CD4-positive, alpha-beta T cell (primary cell): ENCODE results near the gene NARF. TPM values are rescaled to one million over a fixed set of nuclear protein-coding genes. Genes with fewer than 3 reads are reported as not detected.

Experiments used
- ATAC-seq: fragments of 200-7000 bp; cut with Tn5 transposase; one replicate; pipeline ENCODE4 v1.10.0; 2022; ENCODE audit warnings: mild to moderate bottlenecking; ENCODE audit not compliant: poor library complexity
- CTCF ChIA-PET: fragments of 350-600 bp; sonication (Branson Sonifier 250); formaldehyde crosslinking; loops from one replicate; lab custom pipeline; 2021; ENCODE audit warnings: antibody characterized with exemption, inconsistent platforms; lab: Charles Lee
- POLR2A ChIA-PET: fragments of 350-600 bp; sonication (Branson Sonifier 250); formaldehyde crosslinking; loops from one replicate; lab custom pipeline; 2021; ENCODE audit warnings: antibody characterized with exemption, inconsistent platforms; lab: Charles Lee
- DNase-seq, 14 experiments: peaks; one replicate each; pipeline ENCODE4 v3.0.0-alpha.2; 2013 to 2020; ENCODE audit warnings: mixed read lengths in 2 of 14
- H3K27ac ChIP-seq, 2 donors: one replicate each; pipeline versions ENCODE4 v1.5.1 to v1.7.0; 2013; ENCODE audit warnings: low read length in 2 of 2, low read depth in 1 of 2, mild to moderate bottlenecking in 1 of 2
- H3K27me3 ChIP-seq, 2 experiments: 1 replicate in 1 of 2; 2 replicates in 1 of 2; pipeline versions ENCODE4 v1.6.1 to v1.7.0; 2013; ENCODE audit warnings: low read length in 2 of 2, control low read depth in 1 of 2, mild to moderate bottlenecking in 1 of 2, moderate library complexity in 1 of 2; ENCODE audit not compliant: insufficient read depth in 2 of 2, control insufficient read depth in 1 of 2
- H3K36me3 ChIP-seq: one replicate; pipeline ENCODE4 v1.6.1; 2013; ENCODE audit warnings: low read length, control low read depth; ENCODE audit not compliant: insufficient read depth
- H3K4me1 ChIP-seq: one replicate; pipeline ENCODE4 v1.6.1; 2013; ENCODE audit warnings: low read length, control low read depth; ENCODE audit not compliant: insufficient read depth
- H3K4me3 ChIP-seq: one replicate; pipeline ENCODE4 v1.5.1; 2013; ENCODE audit warnings: mild to moderate bottlenecking, low read length, moderate library complexity
- H3K9me3 ChIP-seq, 2 experiments: 1 replicate in 1 of 2; 2 replicates in 1 of 2; pipeline versions ENCODE4 v1.6.1 to v1.7.0; 2013; ENCODE audit warnings: low read length in 2 of 2, mild to moderate bottlenecking in 2 of 2, control low read depth in 1 of 2, moderate library complexity in 1 of 2; ENCODE audit not compliant: control insufficient read depth in 1 of 2, insufficient read depth in 1 of 2
- H3K27ac Mint-ChIP-seq: one replicate; pipeline ENCODE4 v1.8.0; 2020; ENCODE audit warnings: mixed read lengths
- H3K27me3 Mint-ChIP-seq: one replicate; pipeline ENCODE4 v1.8.0; 2021; ENCODE audit warnings: mixed read lengths
- H3K36me3 Mint-ChIP-seq: one replicate; pipeline ENCODE4 v1.8.0; 2021; ENCODE audit warnings: low read depth, mixed read lengths
- H3K4me1 Mint-ChIP-seq: one replicate; pipeline ENCODE4 v1.8.0; 2021; ENCODE audit warnings: low read depth, mixed read lengths
- H3K4me3 Mint-ChIP-seq: one replicate; pipeline ENCODE4 v1.8.0; 2020; ENCODE audit warnings: mild to moderate bottlenecking, mixed read lengths
- H3K9me3 Mint-ChIP-seq: one replicate; pipeline ENCODE4 v1.8.0; 2020; ENCODE audit warnings: mixed read lengths
- intact Hi-C, 2 experiments: fragments of 100-400 bp; cut with DNase I in 1 of 2; cut with micrococcal nuclease in 1 of 2; formaldehyde crosslinking; loops; one replicate each; pipeline versions ENCODE4 v1.15.1 to v1.9.0; 2023 to 2025; cut with DNase I, micrococcal nuclease
- total RNA-seq, 174 experiments: library from RNA in 2 of 174; stranded (reverse) in 2 of 174; gene quantifications; one replicate each; pipeline ENCODE4 v1.2.3 and lab custom pipeline; 2021 to 2026
- TF ChIP-seq, protein P1 (sequence below): fragments of 200-600 bp; IDR thresholded peaks from one replicate; pipeline ENCODE4 v1.8.0; 2022; ENCODE audit warnings: antibody characterized with exemption, mild to moderate bottlenecking

Gene NARF
- total RNA-seq, 2 experiments from 2014 or later, result 57.1 to 62.0 TPM

- ChIA-PET CTCF (no interaction called here), POLR2A (interaction anchor here (0.6 to 1.6 kb wide), 2 partner anchors 43 to 107 kb away, joined by 4 read pairs; no protein-coding TSS in a partner anchor)
- Mint-ChIP-seq H3K36me3 (peaks cover 16% of the 10 kb centered on the region), H3K4me1 (peaks cover 21% of the 10 kb centered on the region), H3K27ac (no peak overlapping the region), H3K9me3 (no peaks in the 10 kb centered on the region), H3K27me3 (no peaks in the 10 kb centered on the region), H3K4me3 (peak overlapping the region; percentile 9)
- peak; percentile 27 for ATAC-seq
- H3K27me3 ChIP-seq, result no peaks in the 10 kb centered on the region
- H3K4me3 ChIP-seq, result no peak overlapping the region
- no peaks in the 10 kb centered on the region for H3K9me3 ChIP-seq
- peak; percentile 61 to 83 (median 70) for DNase-seq
- TF ChIP-seq, protein P1, sequence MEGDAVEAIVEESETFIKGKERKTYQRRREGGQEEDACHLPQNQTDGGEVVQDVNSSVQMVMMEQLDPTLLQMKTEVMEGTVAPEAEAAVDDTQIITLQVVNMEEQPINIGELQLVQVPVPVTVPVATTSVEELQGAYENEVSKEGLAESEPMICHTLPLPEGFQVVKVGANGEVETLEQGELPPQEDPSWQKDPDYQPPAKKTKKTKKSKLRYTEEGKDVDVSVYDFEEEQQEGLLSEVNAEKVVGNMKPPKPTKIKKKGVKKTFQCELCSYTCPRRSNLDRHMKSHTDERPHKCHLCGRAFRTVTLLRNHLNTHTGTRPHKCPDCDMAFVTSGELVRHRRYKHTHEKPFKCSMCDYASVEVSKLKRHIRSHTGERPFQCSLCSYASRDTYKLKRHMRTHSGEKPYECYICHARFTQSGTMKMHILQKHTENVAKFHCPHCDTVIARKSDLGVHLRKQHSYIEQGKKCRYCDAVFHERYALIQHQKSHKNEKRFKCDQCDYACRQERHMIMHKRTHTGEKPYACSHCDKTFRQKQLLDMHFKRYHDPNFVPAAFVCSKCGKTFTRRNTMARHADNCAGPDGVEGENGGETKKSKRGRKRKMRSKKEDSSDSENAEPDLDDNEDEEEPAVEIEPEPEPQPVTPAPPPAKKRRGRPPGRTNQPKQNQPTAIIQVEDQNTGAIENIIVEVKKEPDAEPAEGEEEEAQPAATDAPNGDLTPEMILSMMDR, result peak; percentile 75
- intact Hi-C loops, result loop anchor here (1.0 to 10.0 kb wide), 9 partner anchors 38 to 380 kb away; partner anchors contain the start of genes DCXR (in 2 of the 2), CYBC1 (in 1 of the 2), RAC3 (in 1 of the 2) and TBCD (in 1 of the 2)
- no peak overlapping the region for H3K27ac ChIP-seq
- H3K4me1 ChIP-seq, result peaks cover 27% of the 10 kb centered on the region
- H3K36me3 ChIP-seq, result peaks cover 14% of the 10 kb centered on the region
Measured at GRCh38 chr17:82414548-82415281, 43.8 kb upstream of the NARF start.

- Mint-ChIP-seq H3K36me3 (peaks cover 22% of the 10 kb centered on the region), H3K4me3 (no peak overlapping the region), H3K27me3 (no peaks in the 10 kb centered on the region), H3K9me3 (no peaks in the 10 kb centered on the region), H3K4me1 (peaks cover 27% of the 10 kb centered on the region), H3K27ac (no peak overlapping the region)
- Histone ChIP-seq H3K36me3 (peaks cover 14% of the 10 kb centered on the region), H3K4me1 (peaks cover 30% of the 10 kb centered on the region), H3K27me3 (no peaks in the 10 kb centered on the region), H3K27ac (no peak overlapping the region), H3K4me3 (no peak overlapping the region), H3K9me3 (no peaks in the 10 kb centered on the region)
- ChIA-PET CTCF (no interaction called here), POLR2A (no interaction called here)
- TF ChIP-seq, protein P1, result no peak
- intact Hi-C loops, result loop anchor here (2.0 to 10.0 kb wide), 6 partner anchors 37 to 381 kb away; partner anchors contain the start of genes DCXR (in 2 of the 2), CYBC1 (in 1 of the 2), RAC3 (in 1 of the 2) and TBCD (in 1 of the 2)
- DNase-seq (peak in 1 of 14 experiments; percentile 34), ATAC-seq (no peak)
Measured at GRCh38 chr17:82415336-82415735, 43.2 kb upstream of the NARF start.

DNA sequence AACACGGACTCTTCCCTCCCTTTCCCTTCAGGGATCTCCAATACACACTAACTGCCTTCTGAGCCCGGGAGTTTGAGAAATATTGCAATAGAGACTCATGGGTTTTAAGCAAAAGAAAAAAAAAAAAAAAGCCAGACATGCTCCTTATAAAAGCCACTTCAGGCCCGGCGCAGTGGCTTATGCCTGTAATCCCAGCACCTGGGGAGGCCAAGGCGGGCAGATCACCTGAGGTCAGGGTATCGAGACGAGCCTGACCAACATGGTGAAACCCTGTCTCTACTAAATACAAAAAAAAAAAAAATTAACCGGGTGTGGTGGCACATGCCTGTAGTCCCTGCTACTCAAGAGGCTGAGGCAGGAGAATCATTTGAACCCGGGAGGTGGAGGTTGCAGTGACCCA lies 42.8 kb upstream of the NARF start:
- H3K4me3 ChIP-seq, result no peak overlapping the region
- no peak overlapping the region for H3K27ac Mint-ChIP-seq
- no peak overlapping the region for H3K4me3 Mint-ChIP-seq
- no peaks in the 10 kb centered on the region for H3K9me3 Mint-ChIP-seq
- H3K9me3 ChIP-seq, result no peaks in the 10 kb centered on the region
- POLR2A ChIA-PET, result interaction anchor here (1.0 kb wide), 1 partner anchor 82 kb away, joined by 3 read pairs; the partner anchor contains the start of gene SECTM1
- no peaks in the 10 kb centered on the region for H3K27me3 ChIP-seq
- peaks cover 27% of the 10 kb centered on the region for H3K4me1 Mint-ChIP-seq
- DNase-seq (no peak), ATAC-seq (no peak)
- H3K36me3 ChIP-seq, result peaks cover 14% of the 10 kb centered on the region
- TF ChIP-seq, protein P1, result no peak
- no peak overlapping the region for H3K27ac ChIP-seq
- peaks cover 30% of the 10 kb centered on the region for H3K4me1 ChIP-seq
- H3K36me3 Mint-ChIP-seq, result peaks cover 24% of the 10 kb centered on the region
- CTCF ChIA-PET, result no interaction called here
- H3K27me3 Mint-ChIP-seq, result no peaks in the 10 kb centered on the region
- intact Hi-C loops, result loop anchor here (2.0 to 10.0 kb wide), 6 partner anchors 37 to 381 kb away; partner anchors contain the start of genes DCXR (in 2 of the 2), CYBC1 (in 1 of the 2), RAC3 (in 1 of the 2) and TBCD (in 1 of the 2)
